Neural cell (in vitro differentiated cells): ENCODE data around the gene HIVEP2. TPM values are rescaled to one million over a fixed set of nuclear protein-coding genes. Genes with fewer than 3 reads are reported as not detected.

Experiments
- H2AFZ ChIP-seq: fragments of 200-600, 300-800 bp; sonication (generic), shearing (Covaris generic); 2 replicates; pipeline ENCODE4 v1.6.0; 2014; ENCODE audit warnings: low read depth, mild to moderate bottlenecking, antibody characterized with exemption, low read length, moderate library complexity
- H3F3A ChIP-seq: fragments of 200-600 bp; shearing (Covaris generic); 2 replicates; pipeline ENCODE4 v1.6.1; 2016; ENCODE audit warnings: mild to moderate bottlenecking, moderate library complexity, mixed read lengths, antibody characterized with exemption, low read length; ENCODE audit not compliant: insufficient read depth, poor library complexity, severe bottlenecking
- H3K27ac ChIP-seq: fragments of 200-600, 300-800 bp; sonication (generic), shearing (Covaris generic); 2 replicates; pipeline ENCODE4 v1.5.1; 2014; ENCODE audit warnings: mild to moderate bottlenecking, low read length, moderate library complexity
- H3K27me3 ChIP-seq: fragments of 300-800, 200-600 bp; sonication (generic), shearing (Covaris generic); 2 replicates; pipeline ENCODE4 v1.6.0; 2014; ENCODE audit warnings: mild to moderate bottlenecking, low read depth, low read length, moderate library complexity; ENCODE audit not compliant: insufficient read depth
- H3K36me3 ChIP-seq: fragments of 300-800, 200-600 bp; sonication (generic), shearing (Covaris generic); 2 replicates; pipeline ENCODE4 v1.5.1; 2014; ENCODE audit warnings: mild to moderate bottlenecking, antibody characterized with exemption, low read length, moderate library complexity; ENCODE audit not compliant: insufficient read depth
- H3K4me2 ChIP-seq: fragments of 300-800, 200-600 bp; sonication (generic), shearing (Covaris generic); 2 replicates; pipeline ENCODE4 v1.6.0; 2014; ENCODE audit warnings: mild to moderate bottlenecking, low read length
- H3K4me3 ChIP-seq: fragments of 300-800, 200-600 bp; sonication (generic), shearing (Covaris generic); 2 replicates; pipeline ENCODE4 v1.5.1; 2014; ENCODE audit warnings: mild to moderate bottlenecking, low read length, moderate library complexity
- H3K79me2 ChIP-seq: fragments of 200-600 bp; shearing (Covaris generic); replicated peaks from 2 replicates; pipeline ENCODE4 v1.6.0; 2014; ENCODE audit warnings: mild to moderate bottlenecking, low read length, moderate library complexity; ENCODE audit not compliant: insufficient read depth
- H3K9ac ChIP-seq: fragments of 300-800, 200-600 bp; sonication (generic), shearing (Covaris generic); 2 replicates; pipeline ENCODE4 v1.6.1; 2016; ENCODE audit warnings: mild to moderate bottlenecking, low read length, mixed read lengths
- H3K9me2 ChIP-seq: fragments of 200-600 bp; shearing (Covaris generic); 2 replicates; pipeline ENCODE4 v1.6.1; 2016; ENCODE audit warnings: mild to moderate bottlenecking, low read length, mixed read lengths; ENCODE audit not compliant: insufficient read depth
- H3K9me3 ChIP-seq: fragments of 200-600, 300-800 bp; sonication (generic), shearing (Covaris generic); 2 replicates; pipeline ENCODE4 v1.6.1; 2016; ENCODE audit warnings: mild to moderate bottlenecking, mixed run types, low read length, moderate library complexity, mixed read lengths
- H4K20me1 ChIP-seq: fragments of 200-600 bp; shearing (Covaris generic); 2 replicates; pipeline ENCODE4 v1.6.1; 2016; ENCODE audit warnings: mild to moderate bottlenecking, mixed run types; ENCODE audit not compliant: insufficient read depth
- EP300 ChIP-seq: fragments of 450-650 bp; conservative IDR thresholded peaks from 2 replicates; pipeline ENCODE4 v1.6.1; 2014; ENCODE audit warnings: antibody characterized with exemption, mild to moderate bottlenecking, moderate library complexity; ENCODE audit not compliant: poor library complexity, severe bottlenecking
- EZH2 ChIP-seq: fragments of 200-600, 300-800 bp; shearing (Covaris generic), sonication (generic); IDR thresholded peaks from 2 replicates; pipeline ENCODE4 v1.6.1; 2014; ENCODE audit warnings: antibody characterized with exemption, low read length, borderline replicate concordance, mild to moderate bottlenecking; ENCODE audit not compliant: insufficient read depth, poor library complexity, severe bottlenecking
- MXI1 ChIP-seq: fragments of 450-650 bp; conservative IDR thresholded peaks from 2 replicates; pipeline ENCODE4 v1.6.1; 2014; ENCODE audit warnings: antibody characterized with exemption, mild to moderate bottlenecking; ENCODE audit not compliant: poor library complexity, severe bottlenecking
- POLR2AphosphoS5 ChIP-seq: IDR thresholded peaks from 2 replicates; pipeline ENCODE4 v1.6.1; 2012
- RAD21 ChIP-seq: fragments of 450-650 bp; conservative IDR thresholded peaks from 2 replicates; pipeline ENCODE4 v1.6.1; 2014; ENCODE audit warnings: antibody characterized with exemption, mild to moderate bottlenecking, moderate library complexity
- SMC3 ChIP-seq: fragments of 450-650 bp; conservative IDR thresholded peaks from 2 replicates; pipeline ENCODE4 v1.6.1; 2014; ENCODE audit warnings: antibody characterized with exemption, mild to moderate bottlenecking, moderate library complexity; ENCODE audit not compliant: poor library complexity
- TAF1 ChIP-seq: IDR thresholded peaks from 2 replicates; pipeline ENCODE4 v1.6.1; 2012; ENCODE audit warnings: low read depth
- polyA plus RNA-seq: library from polyadenylated mRNA; depleted of rRNA; stranded (reverse); fragments of >200 nt; gene quantifications from 2 replicates; pipeline ENCODE4 v1.2.3, GENCODE V29; 2014
- TF ChIP-seq, protein P1 (sequence below): IDR thresholded peaks from 2 replicates; pipeline ENCODE4 v1.6.1; 2012; ENCODE audit warnings: borderline replicate concordance
- TF ChIP-seq, protein P2 (sequence below): fragments of 450-650 bp; IDR thresholded peaks from 2 replicates; pipeline ENCODE4 v1.5.1; 2014; ENCODE audit warnings: antibody characterized with exemption, mild to moderate bottlenecking, moderate library complexity; ENCODE audit not compliant: poor library complexity, severe bottlenecking

Gene HIVEP2
- polyA plus RNA-seq, 1 donor from 2014 or later, result 6.0 TPM

GRCh38 chr6:142854589-142855488, 90.1 kb downstream of the HIVEP2 start:
- Histone ChIP-seq H3K4me2 (no peak overlapping the region), H3F3A (no peaks in the 10 kb centered on the region), H3K27me3 (no peaks in the 10 kb centered on the region), H3K9ac (no peak overlapping the region), H3K4me3 (no peak overlapping the region), H2AFZ (no peak overlapping the region), H3K9me2 (no peaks in the 10 kb centered on the region), H3K79me2 (no peaks in the 10 kb centered on the region), H3K27ac (no peak overlapping the region), H3K9me3 (no peaks in the 10 kb centered on the region), H3K36me3 (no peaks in the 10 kb centered on the region), H4K20me1 (no peaks in the 10 kb centered on the region)
- TF ChIP-seq EP300, result no peak
- no peak for TF ChIP-seq EZH2
- TF ChIP-seq POLR2AphosphoS5, result no peak
- TF ChIP-seq MXI1, result no peak
- no peak for TF ChIP-seq SMC3
- TF ChIP-seq, protein P1, sequence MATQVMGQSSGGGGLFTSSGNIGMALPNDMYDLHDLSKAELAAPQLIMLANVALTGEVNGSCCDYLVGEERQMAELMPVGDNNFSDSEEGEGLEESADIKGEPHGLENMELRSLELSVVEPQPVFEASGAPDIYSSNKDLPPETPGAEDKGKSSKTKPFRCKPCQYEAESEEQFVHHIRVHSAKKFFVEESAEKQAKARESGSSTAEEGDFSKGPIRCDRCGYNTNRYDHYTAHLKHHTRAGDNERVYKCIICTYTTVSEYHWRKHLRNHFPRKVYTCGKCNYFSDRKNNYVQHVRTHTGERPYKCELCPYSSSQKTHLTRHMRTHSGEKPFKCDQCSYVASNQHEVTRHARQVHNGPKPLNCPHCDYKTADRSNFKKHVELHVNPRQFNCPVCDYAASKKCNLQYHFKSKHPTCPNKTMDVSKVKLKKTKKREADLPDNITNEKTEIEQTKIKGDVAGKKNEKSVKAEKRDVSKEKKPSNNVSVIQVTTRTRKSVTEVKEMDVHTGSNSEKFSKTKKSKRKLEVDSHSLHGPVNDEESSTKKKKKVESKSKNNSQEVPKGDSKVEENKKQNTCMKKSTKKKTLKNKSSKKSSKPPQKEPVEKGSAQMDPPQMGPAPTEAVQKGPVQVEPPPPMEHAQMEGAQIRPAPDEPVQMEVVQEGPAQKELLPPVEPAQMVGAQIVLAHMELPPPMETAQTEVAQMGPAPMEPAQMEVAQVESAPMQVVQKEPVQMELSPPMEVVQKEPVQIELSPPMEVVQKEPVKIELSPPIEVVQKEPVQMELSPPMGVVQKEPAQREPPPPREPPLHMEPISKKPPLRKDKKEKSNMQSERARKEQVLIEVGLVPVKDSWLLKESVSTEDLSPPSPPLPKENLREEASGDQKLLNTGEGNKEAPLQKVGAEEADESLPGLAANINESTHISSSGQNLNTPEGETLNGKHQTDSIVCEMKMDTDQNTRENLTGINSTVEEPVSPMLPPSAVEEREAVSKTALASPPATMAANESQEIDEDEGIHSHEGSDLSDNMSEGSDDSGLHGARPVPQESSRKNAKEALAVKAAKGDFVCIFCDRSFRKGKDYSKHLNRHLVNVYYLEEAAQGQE, result no peak
- TF ChIP-seq, protein P2, sequence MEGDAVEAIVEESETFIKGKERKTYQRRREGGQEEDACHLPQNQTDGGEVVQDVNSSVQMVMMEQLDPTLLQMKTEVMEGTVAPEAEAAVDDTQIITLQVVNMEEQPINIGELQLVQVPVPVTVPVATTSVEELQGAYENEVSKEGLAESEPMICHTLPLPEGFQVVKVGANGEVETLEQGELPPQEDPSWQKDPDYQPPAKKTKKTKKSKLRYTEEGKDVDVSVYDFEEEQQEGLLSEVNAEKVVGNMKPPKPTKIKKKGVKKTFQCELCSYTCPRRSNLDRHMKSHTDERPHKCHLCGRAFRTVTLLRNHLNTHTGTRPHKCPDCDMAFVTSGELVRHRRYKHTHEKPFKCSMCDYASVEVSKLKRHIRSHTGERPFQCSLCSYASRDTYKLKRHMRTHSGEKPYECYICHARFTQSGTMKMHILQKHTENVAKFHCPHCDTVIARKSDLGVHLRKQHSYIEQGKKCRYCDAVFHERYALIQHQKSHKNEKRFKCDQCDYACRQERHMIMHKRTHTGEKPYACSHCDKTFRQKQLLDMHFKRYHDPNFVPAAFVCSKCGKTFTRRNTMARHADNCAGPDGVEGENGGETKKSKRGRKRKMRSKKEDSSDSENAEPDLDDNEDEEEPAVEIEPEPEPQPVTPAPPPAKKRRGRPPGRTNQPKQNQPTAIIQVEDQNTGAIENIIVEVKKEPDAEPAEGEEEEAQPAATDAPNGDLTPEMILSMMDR, result no peak
- no peak for TF ChIP-seq TAF1
- no peak for TF ChIP-seq RAD21

DNA sequence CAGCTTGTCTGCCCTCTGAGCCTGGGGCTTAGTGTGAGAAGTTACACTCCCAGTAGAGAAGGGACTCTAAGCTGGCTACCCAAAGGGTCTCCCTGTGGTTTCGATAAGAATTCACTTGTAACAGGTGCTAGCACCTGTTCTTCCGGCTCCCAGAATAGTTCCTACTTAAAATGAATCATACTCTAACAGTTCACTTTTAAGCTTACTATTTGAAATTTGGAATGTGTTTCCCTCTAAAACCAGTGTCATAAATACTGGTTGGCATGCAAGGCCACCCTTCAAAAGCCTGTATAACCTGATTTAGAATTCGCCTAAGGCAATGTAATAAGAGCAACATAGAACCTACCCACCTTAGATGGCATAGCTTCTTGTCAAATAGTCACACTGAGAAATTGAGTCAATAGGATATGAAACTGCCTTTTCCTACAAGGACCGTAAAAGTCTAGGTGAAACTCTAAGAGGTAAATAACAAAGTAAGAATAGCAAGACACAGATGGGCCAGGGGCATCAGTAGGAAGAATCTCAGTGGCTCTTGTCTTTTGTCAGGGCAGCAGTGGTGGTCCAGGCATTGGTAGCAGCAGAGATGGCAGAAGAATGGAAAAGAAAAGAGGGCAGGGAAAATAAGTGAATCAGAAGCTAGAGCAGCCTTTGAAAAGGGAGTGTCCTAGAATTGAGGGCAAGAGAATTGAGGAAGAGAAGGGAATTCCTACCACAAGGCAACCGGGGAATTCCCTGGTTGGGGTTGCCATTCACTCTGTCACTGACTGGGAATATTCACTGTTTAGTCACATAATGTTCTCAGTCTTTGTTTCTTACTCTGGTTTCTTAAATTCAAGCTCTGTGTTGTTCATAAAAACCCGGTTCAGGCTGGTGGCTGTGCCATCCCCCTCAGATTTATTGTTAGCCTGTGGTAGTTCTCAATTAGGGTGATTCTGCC, 91.5 kb downstream of the HIVEP2 start:
- no peaks in the 10 kb centered on the region for H3K79me2 ChIP-seq
- H3K9me2 ChIP-seq, result no peaks in the 10 kb centered on the region
- no peaks in the 10 kb centered on the region for H3K9me3 ChIP-seq
- H3K4me3 ChIP-seq, result no peak overlapping the region
- H3K9ac ChIP-seq, result no peak overlapping the region
- no peaks in the 10 kb centered on the region for H4K20me1 ChIP-seq
- H3K36me3 ChIP-seq, result no peaks in the 10 kb centered on the region
- H2AFZ ChIP-seq, result no peak overlapping the region
- no peak overlapping the region for H3K4me2 ChIP-seq
- no peaks in the 10 kb centered on the region for H3F3A ChIP-seq
- no peak for TF ChIP-seq TAF1
- no peak overlapping the region for H3K27ac ChIP-seq
- no peaks in the 10 kb centered on the region for H3K27me3 ChIP-seq
